Prostate gland (tissue), 2 donors: Measurements from ENCODE around the gene TRIM26.

Experiments used
- CTCF ChIP-seq, 4 experiments: fragments of 200-600 bp in 2 of 4; fragments of 450-650 bp in 2 of 4; sonication (generic) in 2 of 4; IDR thresholded peaks; 1 replicate in 3 of 4; 2 replicates in 1 of 4; pipeline ENCODE4 v1.5.1; 2016 to 2019; ENCODE audit warnings: antibody characterized with exemption in 4 of 4, mild to moderate bottlenecking in 2 of 4, moderate library complexity in 2 of 4
- POLR2A ChIP-seq: fragments of 450-650 bp; IDR thresholded peaks from one replicate; pipeline ENCODE4 v1.6.1; 2016; ENCODE audit warnings: antibody characterized with exemption, mild to moderate bottlenecking

- no peak for TF ChIP-seq CTCF (IDR thresholded peaks at IDR 0.05)
- TF ChIP-seq POLR2A, result no peak
Measured at GRCh38 chr6:30144811-30145210, 68.4 kb downstream of the TRIM26 start.
